ENCODE results near the gene SNAI3.

DNA sequence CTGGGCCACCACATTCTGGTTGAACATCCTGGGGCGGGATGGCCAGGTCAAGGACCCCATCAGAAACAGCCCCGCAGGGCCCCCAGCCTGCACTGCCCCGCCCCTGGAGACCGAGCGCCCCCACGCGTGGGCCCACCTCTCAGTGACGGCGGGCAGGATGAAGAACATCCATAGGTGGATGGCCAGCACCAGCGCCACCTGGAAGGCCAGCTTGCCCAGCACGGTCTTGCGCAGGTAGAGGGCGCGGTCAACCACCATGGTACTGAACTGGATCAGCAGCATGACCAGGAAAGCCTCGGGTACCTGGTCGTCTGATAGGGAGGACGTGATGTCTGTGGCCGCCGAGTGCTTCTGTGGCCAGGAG, 33.6 kb upstream of the SNAI3 start:
- TF ChIP-seq, protein P1, sequence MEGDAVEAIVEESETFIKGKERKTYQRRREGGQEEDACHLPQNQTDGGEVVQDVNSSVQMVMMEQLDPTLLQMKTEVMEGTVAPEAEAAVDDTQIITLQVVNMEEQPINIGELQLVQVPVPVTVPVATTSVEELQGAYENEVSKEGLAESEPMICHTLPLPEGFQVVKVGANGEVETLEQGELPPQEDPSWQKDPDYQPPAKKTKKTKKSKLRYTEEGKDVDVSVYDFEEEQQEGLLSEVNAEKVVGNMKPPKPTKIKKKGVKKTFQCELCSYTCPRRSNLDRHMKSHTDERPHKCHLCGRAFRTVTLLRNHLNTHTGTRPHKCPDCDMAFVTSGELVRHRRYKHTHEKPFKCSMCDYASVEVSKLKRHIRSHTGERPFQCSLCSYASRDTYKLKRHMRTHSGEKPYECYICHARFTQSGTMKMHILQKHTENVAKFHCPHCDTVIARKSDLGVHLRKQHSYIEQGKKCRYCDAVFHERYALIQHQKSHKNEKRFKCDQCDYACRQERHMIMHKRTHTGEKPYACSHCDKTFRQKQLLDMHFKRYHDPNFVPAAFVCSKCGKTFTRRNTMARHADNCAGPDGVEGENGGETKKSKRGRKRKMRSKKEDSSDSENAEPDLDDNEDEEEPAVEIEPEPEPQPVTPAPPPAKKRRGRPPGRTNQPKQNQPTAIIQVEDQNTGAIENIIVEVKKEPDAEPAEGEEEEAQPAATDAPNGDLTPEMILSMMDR (IDR thresholded peaks at IDR 0.05; ENCODE audit: control extremely low read depth in 1 of 3, insufficient read depth in 1 of 3, low read depth in 1 of 3, low read length in 3 of 3), result no peak
- no peak for TF ChIP-seq EZH2 (IDR thresholded peaks at IDR 0.05; ENCODE audit: low read depth, low read length, severe bottlenecking)

All from H1 (cell line).